Stimulated activated CD8-positive, alpha-beta memory T cell treated with anti-CD3 and anti-CD28 coated beads, Interleukin-12 subunit alpha, Interleukin-12 subunit beta, amount 100 ng/mL, for 4 hours (primary cell): ENCODE measurements around the gene CORO7.
"Not testable (repeated sequence)": the region's sequence is repeated elsewhere in the genome, so short reads cannot be mapped to it uniquely, and the experiment has no call there.

Source experiments
- DNase-seq: peaks from one replicate; pipeline ENCODE4 v3.0.0-alpha.2; 2020; ENCODE audit warnings: low read depth

The CORO7 gene

DNA sequence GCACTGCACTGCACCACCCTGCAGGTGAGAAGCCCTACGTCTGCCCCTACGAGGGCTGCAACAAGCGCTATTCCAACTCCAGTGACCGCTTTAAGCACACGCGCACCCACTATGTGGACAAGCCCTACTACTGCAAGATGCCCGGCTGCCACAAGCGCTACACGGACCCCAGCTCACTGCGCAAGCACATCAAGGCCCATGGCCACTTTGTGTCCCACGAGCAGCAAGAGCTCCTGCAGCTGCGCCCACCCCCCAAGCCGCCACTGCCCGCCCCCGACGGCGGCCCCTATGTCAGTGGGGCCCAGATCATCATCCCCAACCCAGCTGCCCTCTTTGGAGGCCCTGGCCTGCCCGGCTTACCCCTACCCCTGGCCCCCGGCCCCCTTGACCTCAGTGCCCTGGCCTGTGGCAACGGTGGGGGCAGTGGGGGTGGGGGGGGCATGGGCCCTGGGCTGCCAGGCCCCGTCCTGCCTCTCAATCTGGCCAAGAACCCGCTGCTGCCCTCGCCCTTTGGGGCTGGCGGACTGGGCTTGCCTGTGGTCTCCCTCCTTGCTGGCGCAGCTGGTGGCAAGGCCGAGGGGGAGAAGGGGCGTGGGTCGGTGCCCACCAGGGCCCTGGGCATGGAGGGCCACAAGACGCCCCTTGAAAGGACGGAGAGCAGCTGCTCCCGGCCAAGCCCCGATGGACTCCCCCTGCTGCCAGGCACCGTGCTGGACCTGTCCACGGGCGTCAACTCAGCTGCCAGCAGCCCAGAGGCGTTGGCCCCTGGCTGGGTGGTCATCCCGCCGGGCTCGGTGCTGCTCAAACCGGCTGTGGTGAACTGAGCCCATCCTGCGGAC is 79.5 kb downstream of the CORO7 start:
- DNase-seq, result no peak

- DNase-seq, result no peak
Observed at GRCh38 chr16:4334724-4335495, 81.5 kb downstream of the CORO7 start.

- DNase-seq, result not testable (repeated sequence)
Observed at GRCh38 chr16:4333714-4334113, 82.7 kb downstream of the CORO7 start.

DNA sequence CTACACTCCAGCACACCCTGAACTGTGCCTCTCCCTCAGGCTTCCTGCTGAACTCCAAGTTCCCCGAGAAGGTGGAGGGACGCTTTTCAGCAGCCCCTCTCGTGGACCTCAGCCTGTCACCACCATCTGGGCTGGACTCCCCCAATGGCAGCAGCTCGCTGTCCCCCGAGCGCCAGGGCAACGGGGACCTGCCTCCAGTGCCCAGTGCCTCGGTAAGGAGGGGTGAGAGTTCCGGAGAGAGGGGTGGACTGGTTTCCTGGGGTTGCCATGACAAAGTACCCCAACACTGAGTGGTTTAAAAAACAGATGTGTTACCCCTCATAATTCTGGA is 83.1 kb downstream of the CORO7 start:
- DNase-seq, result no peak

- no peak for DNase-seq
Observed at GRCh38 chr16:4332623-4333307, 83.6 kb downstream of the CORO7 start.

- no peak for DNase-seq
Observed at GRCh38 chr16:4332083-4332482, 84.3 kb downstream of the CORO7 start.

DNA sequence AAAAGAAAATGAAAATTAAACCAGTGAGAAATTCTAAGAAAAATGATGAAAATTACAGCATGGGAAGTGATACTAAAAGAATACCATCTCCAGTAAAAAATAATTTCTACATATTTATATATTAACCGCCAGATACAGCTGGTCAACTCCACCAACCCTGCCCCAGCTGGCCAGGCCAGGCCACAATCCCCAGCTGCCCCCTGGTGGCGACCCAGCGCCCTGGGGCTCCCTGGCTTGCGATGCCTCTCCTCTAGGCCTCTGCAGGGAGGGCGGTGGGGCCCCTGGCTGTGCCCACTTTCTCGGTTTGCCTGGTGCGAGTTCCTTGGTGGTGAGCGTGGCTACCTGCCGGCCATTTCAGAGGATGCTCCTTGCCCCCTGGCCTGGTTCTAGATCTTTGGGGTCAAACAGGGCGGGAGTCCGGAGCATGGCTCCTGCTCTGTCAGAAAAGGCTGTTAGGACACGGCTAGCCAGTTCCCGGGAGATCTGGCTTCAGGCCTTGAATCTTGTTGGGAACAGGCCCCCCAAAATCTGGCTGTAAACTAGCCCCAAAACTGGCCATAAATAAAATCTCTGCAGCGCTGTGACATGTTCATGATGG is 86.0 kb downstream of the CORO7 start:
- DNase-seq, result peak; percentile 46

GRCh38 chr16:4328782-4329775 is 87.3 kb downstream of the CORO7 start:
- no peak for DNase-seq

GRCh38 chr16:4328046-4328781 is 88.2 kb downstream of the CORO7 start:
- no peak for DNase-seq

GRCh38 chr16:4327386-4328045 is 88.9 kb downstream of the CORO7 start:
- DNase-seq, result no peak

DNA sequence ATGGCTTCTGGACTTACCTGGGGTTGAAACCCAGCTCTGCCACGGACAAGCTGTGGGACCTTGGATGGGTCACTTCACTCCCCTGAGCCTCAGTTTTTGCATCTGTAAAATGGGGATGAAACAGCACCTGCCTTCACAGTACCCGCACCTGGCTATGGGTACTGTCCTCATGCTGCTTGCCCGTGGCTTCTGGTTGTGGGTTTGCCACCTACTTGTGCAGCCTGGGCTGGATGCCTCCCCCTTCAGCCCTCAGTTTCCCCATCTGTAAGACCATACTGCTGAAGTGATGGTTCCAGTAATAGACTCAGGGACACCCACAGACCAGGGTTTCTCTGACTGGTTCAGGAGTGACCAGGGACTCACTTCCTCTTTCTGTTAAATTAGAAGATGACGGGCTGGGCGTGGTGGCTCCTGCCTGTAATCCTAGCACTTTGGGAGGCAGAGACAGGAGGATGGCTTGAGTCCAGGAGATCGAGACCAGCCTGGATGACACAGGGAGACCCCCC is 91.1 kb downstream of the CORO7 start:
- DNase-seq, result no peak

DNA sequence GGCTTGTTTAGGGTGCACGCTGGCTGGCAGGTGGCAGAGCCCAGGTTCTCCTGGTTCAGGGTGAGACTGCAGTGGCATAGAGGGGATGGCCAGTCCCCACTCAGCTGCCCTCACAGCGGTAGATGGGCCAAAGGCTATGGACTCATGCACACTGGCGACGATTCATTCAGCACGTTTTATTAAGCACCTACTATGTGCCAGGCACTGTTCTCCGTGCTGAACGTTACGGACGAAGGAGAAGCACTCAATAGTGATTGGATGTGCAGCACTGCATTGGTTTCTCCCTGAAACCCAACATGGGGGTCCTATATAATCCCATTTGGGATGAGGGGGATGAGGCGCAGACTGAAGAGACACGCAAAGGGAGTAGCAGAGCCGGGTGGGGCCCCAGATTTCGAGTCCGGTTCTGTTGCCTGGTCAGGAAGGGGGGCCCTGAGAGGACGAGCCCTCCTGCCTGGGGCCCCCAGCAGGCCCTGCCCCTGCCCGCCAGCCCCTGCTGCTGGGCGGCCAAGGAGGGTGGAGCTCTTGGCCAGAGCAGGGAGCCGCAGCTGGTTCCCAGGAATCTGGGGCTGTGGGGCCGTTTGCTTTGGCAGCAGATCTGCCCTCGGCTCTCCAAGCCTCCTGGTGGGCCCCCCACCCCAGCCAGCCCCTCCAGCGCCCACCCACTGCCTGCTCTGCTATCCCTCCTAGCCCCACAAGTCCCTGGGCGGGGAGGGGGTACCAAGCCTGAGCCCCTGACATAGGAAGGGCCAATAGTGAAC is 91.7 kb downstream of the CORO7 start:
- DNase-seq, result no peak

DNA sequence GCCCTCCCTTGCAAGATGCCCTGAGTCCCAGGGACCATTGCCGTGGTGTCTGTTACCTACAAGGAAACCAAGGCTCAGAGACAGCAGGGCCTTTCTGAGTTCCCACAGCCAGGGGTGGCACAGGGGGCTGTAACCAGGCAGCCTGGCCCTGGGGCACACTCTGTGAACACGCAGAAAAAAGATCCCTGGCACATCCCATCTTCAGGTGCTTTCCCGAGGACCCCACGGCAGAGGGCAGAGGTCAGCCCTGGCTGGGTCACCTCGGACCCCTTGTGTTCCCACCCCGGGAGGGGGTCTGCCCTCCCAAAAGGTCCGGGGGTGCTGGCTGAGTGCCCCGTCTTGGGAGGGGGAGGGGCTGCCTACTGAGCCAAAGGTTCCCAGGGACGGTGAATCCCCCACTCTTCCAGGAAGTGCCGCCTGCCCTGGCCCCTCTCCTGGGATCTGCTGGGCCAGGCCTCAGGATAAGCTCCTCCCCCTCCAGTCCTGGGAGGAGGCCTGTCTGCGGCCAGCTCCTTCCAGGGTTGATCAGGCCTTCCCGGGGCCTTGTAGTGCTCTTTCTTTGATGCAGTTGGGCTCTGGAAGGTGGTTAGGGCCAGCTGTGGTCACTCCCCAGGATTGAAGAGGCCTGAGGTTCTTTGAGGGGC is 92.4 kb downstream of the CORO7 start:
- DNase-seq, result no peak

DNA sequence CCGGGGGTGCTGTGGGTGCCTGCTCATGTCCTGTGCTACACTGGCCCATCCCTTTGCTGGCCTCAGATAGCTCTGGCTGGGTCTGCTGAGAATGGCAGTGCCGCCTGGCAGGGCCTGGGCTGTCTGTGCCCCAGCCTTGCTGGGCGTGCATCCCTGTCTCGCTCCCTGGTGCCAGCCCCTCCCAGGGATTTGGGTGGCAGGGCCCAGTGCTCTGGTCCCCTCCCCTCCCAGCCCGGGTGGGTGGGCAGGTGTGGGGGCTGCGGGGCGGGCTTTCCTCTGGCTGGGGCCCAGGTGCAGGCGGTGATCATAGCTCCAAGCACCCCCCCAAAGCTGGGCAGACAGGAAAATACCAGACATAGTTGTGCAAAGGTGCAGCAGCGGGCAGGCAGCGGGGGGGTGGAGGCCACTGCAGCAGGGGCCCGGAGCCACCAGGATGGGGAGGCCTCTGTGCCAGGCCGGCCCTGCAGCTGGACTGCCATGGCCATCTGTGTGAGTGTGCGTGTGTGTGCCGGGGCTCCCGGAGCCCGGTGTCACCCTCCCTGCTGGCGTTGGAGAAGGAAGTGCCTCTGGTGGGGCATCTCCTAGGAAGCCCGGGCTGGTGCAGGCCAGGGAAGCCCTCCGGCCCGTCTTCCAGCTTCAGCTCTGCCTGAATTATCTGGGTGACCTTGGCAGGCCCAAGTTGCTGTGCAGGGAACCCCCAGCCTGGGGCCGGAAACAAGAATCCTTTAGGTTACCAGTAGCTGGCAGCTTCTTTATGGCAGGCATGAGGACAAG is 93.1 kb downstream of the CORO7 start:
- no peak for DNase-seq

- DNase-seq, result no peak
Observed at GRCh38 chr16:4322121-4323052, 94.0 kb downstream of the CORO7 start.

GRCh38 chr16:4321286-4322120 is 94.9 kb downstream of the CORO7 start:
- no peak for DNase-seq
